ENCODE data around the gene MRPL30.

DNA sequence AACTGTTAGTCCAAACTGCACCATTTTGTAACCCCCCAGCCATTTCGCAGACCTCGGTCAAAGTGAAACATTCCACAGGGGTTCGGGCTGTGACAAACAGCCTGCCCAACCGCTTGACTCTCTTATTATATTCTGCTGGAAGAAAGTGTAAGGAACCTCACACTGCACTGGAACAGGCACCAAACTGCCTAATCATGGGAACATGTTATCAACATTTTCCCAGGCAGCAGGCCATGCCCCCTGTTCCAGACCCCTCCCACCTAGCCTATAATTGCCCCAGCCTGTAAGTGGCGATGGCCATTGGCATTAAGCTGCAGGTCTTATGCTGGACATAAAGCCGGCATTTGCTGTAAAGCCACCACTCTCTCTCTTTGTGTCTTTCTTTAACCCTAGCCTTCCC lies 57.6 kb downstream of the MRPL30 start:
- TF ChIP-seq, protein P1, sequence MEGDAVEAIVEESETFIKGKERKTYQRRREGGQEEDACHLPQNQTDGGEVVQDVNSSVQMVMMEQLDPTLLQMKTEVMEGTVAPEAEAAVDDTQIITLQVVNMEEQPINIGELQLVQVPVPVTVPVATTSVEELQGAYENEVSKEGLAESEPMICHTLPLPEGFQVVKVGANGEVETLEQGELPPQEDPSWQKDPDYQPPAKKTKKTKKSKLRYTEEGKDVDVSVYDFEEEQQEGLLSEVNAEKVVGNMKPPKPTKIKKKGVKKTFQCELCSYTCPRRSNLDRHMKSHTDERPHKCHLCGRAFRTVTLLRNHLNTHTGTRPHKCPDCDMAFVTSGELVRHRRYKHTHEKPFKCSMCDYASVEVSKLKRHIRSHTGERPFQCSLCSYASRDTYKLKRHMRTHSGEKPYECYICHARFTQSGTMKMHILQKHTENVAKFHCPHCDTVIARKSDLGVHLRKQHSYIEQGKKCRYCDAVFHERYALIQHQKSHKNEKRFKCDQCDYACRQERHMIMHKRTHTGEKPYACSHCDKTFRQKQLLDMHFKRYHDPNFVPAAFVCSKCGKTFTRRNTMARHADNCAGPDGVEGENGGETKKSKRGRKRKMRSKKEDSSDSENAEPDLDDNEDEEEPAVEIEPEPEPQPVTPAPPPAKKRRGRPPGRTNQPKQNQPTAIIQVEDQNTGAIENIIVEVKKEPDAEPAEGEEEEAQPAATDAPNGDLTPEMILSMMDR (conservative IDR thresholded peaks at IDR 0.05; ENCODE audit: low read length), result no peak
- TF ChIP-seq EZH2phosphoT487 (IDR thresholded peaks at IDR 0.05; ENCODE audit: borderline replicate concordance, low read depth, low read length), result no peak

All from OCI-LY7 (cell line).